Endothelial cell of umbilical vein (primary cell): ENCODE measurements around the gene RFNG.

Source experiments
- EZH2 ChIP-seq: IDR thresholded peaks from 2 replicates; pipeline ENCODE4 v1.6.1; 2012; ENCODE audit warnings: borderline replicate concordance, low read depth, mild to moderate bottlenecking, moderate library complexity, low read length, inconsistent platforms; ENCODE audit not compliant: severe bottlenecking
- FOS ChIP-seq: IDR thresholded peaks from 2 replicates; pipeline ENCODE4 v1.6.1; 2011; ENCODE audit warnings: mild to moderate bottlenecking, low read length, moderate library complexity, borderline replicate concordance; ENCODE audit not compliant: insufficient read depth
- GATA2 ChIP-seq: IDR thresholded peaks from 2 replicates; pipeline ENCODE4 v1.7.0; 2011; ENCODE audit warnings: low read depth, mild to moderate bottlenecking, moderate library complexity, mixed read lengths, low read length; ENCODE audit not compliant: insufficient read length, insufficient read depth
- JUN ChIP-seq: IDR thresholded peaks from 2 replicates; pipeline ENCODE4 v1.6.1; 2011; ENCODE audit warnings: borderline replicate concordance, low read depth; ENCODE audit not compliant: insufficient read length, insufficient read depth
- MAX ChIP-seq: IDR thresholded peaks from 2 replicates; pipeline ENCODE4 v1.6.1; 2011; ENCODE audit not compliant: insufficient read depth, insufficient read length
- MYC ChIP-seq: IDR thresholded peaks from one replicate; pipeline ENCODE4 v1.6.1; 2011; ENCODE audit warnings: mild to moderate bottlenecking, low read depth, low read length
- POLR2A ChIP-seq: IDR thresholded peaks from 2 replicates; pipeline ENCODE4 v1.6.1; 2012; ENCODE audit warnings: low read depth, mild to moderate bottlenecking, control low read depth, low read length
- POLR2AphosphoS5 ChIP-seq: IDR thresholded peaks from 2 replicates; pipeline ENCODE4 v1.6.1; 2012; ENCODE audit warnings: low read depth, mild to moderate bottlenecking, control low read depth, low read length, moderate library complexity; ENCODE audit not compliant: insufficient read depth
- TF ChIP-seq, protein P1 (sequence below), 2 donors: IDR thresholded peaks; 1 replicate in 1 of 2; 2 replicates in 1 of 2; pipeline ENCODE4 v1.5.1; 2011; ENCODE audit warnings: low read length in 2 of 2, mild to moderate bottlenecking in 2 of 2, moderate library complexity in 2 of 2, control low read depth in 1 of 2, inconsistent platforms in 1 of 2, low read depth in 1 of 2; ENCODE audit not compliant: insufficient read depth in 1 of 2; ENCODE audit errors: extremely low read depth in 1 of 2

DNA sequence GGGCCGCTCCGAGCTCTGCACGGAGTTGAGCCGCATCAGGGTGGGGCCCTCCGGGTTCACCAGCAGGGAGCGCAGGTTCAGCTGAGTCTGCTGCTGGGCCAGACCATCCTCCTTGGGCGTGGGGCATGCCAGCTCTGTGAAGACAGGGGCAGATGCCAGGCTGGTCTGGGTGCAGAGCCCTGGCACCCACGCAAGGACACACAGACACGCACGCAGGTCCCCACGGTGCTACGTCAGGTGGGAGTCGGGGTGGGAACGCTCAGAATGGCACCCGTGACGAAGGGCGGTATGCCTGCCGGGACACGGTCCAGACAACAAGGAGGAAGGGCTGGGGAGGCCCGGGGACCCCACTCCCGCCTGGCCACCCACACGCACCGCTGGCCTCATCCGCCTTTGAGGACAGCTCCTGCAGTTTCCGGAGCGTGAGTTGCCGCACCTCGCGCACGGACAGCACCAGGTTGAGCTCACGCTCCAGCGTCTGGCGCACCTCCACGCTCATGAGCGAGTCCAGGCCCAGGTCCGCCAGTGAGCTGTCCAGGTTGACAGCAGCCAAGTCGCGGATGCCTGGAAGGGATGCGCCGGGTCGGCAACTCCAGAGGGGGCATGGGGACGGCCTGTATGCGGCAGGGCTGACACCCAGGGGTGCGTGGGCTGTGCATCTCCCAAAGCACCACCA, 29.3 kb upstream of the RFNG start:
- TF ChIP-seq, protein P1, sequence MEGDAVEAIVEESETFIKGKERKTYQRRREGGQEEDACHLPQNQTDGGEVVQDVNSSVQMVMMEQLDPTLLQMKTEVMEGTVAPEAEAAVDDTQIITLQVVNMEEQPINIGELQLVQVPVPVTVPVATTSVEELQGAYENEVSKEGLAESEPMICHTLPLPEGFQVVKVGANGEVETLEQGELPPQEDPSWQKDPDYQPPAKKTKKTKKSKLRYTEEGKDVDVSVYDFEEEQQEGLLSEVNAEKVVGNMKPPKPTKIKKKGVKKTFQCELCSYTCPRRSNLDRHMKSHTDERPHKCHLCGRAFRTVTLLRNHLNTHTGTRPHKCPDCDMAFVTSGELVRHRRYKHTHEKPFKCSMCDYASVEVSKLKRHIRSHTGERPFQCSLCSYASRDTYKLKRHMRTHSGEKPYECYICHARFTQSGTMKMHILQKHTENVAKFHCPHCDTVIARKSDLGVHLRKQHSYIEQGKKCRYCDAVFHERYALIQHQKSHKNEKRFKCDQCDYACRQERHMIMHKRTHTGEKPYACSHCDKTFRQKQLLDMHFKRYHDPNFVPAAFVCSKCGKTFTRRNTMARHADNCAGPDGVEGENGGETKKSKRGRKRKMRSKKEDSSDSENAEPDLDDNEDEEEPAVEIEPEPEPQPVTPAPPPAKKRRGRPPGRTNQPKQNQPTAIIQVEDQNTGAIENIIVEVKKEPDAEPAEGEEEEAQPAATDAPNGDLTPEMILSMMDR (IDR thresholded peaks at IDR 0.05; ENCODE audit: extremely low read depth in 1 of 2, insufficient read depth in 1 of 2, low read depth in 1 of 2, low read length in 2 of 2), result no peak
- TF ChIP-seq POLR2A (no peak), MAX (no peak), EZH2 (no peak), POLR2AphosphoS5 (no peak), FOS (no peak), MYC (no peak), JUN (no peak), GATA2 (no peak)
